ENCODE data around the gene WNT3. TPM values are rescaled to one million over a fixed set of nuclear protein-coding genes. Genes with fewer than 3 reads are reported as not detected.

The WNT3 gene
- total and polyA plus RNA-seq, 4 donors, result 0.74 to 2.9 (median 1.4) TPM

GRCh38 chr17:46764000-46764708 is 54.3 kb downstream of the WNT3 start:
- H3K4me1 ChIP-seq (ENCODE audit: control insufficient read depth in 5 of 5, insufficient read depth in 5 of 5, low read length in 5 of 5), result peaks cover 3 to 15% (median 9%) of the 10 kb centered on the region in 5 donors
- no peak for ATAC-seq (ENCODE audit: insufficient read depth, low FRiP score)
- no peak overlapping the region for H3K4me3 ChIP-seq
- 87 to 89% methylated on average over 12 of the region's 12 CpGs for WGBS, 2 donors
- H3K27me3 ChIP-seq (ENCODE audit: control insufficient read depth in 3 of 3, insufficient read depth in 3 of 3, low read length in 2 of 3), result no peaks in the 10 kb centered on the region
- DNase-seq, result no peak
- TF ChIP-seq CTCF (IDR thresholded peaks at IDR 0.05; ENCODE audit: control extremely low read depth, extremely low read depth), result no peak
- H3K9ac ChIP-seq (ENCODE audit: insufficient read depth in 1 of 2, low read length in 2 of 2), result no peak overlapping the region
- H3K9me3 ChIP-seq (ENCODE audit: control insufficient read depth in 4 of 4, insufficient read depth in 3 of 4, low read length in 3 of 4), result no peaks in the 10 kb centered on the region
- H3K36me3 ChIP-seq (ENCODE audit: control insufficient read depth in 4 of 4, insufficient read depth in 4 of 4, low read length in 4 of 4), result no peaks in the 10 kb centered on the region
- H3K27ac ChIP-seq (ENCODE audit: low read depth in 1 of 2, low read length in 1 of 2), result peak overlapping the region in 1 of 2 donors; percentile 67

- H3K9ac ChIP-seq (ENCODE audit: insufficient read depth in 1 of 2, low read length in 2 of 2), result no peak overlapping the region
- no peaks in the 10 kb centered on the region for H3K36me3 ChIP-seq (ENCODE audit: control insufficient read depth in 4 of 4, insufficient read depth in 4 of 4, low read length in 4 of 4)
- no peaks in the 10 kb centered on the region for H3K27me3 ChIP-seq (ENCODE audit: control insufficient read depth in 3 of 3, insufficient read depth in 3 of 3, low read length in 2 of 3)
- no peak overlapping the region for H3K27ac ChIP-seq (ENCODE audit: low read depth in 1 of 2, low read length in 1 of 2)
- no peak for DNase-seq
- TF ChIP-seq CTCF (IDR thresholded peaks at IDR 0.05; ENCODE audit: control extremely low read depth, extremely low read depth), result no peak
- no peak overlapping the region for H3K4me3 ChIP-seq
- WGBS, 2 donors, result 87% methylated on average over 3 of the region's 3 CpGs
- no peak for ATAC-seq (ENCODE audit: insufficient read depth, low FRiP score)
- H3K9me3 ChIP-seq (ENCODE audit: control insufficient read depth in 4 of 4, insufficient read depth in 3 of 4, low read length in 3 of 4), result no peaks in the 10 kb centered on the region
- H3K4me1 ChIP-seq (ENCODE audit: control insufficient read depth in 5 of 5, insufficient read depth in 5 of 5, low read length in 5 of 5), result peaks cover 3 to 15% (median 9%) of the 10 kb centered on the region in 5 donors
Measured at GRCh38 chr17:46763416-46763815, 55.1 kb downstream of the WNT3 start.

GRCh38 chr17:46759141-46759540 is 59.4 kb downstream of the WNT3 start:
- Histone ChIP-seq H3K36me3 (ENCODE audit: control insufficient read depth in 4 of 4, insufficient read depth in 4 of 4, low read length in 4 of 4) (peaks cover 0 to 18% (median 8%) of the 10 kb centered on the region in 4 donors), H3K4me3 (no peak overlapping the region), H3K27ac (ENCODE audit: low read depth in 1 of 2, low read length in 1 of 2) (no peak overlapping the region), H3K27me3 (ENCODE audit: control insufficient read depth in 3 of 3, insufficient read depth in 3 of 3, low read length in 2 of 3) (no peaks in the 10 kb centered on the region), H3K9ac (ENCODE audit: insufficient read depth in 1 of 2, low read length in 2 of 2) (no peak overlapping the region), H3K9me3 (ENCODE audit: control insufficient read depth in 4 of 4, insufficient read depth in 3 of 4, low read length in 3 of 4) (no peaks in the 10 kb centered on the region), H3K4me1 (ENCODE audit: control insufficient read depth in 5 of 5, insufficient read depth in 5 of 5, low read length in 5 of 5) (no peaks in the 10 kb centered on the region)
- ATAC-seq (ENCODE audit: insufficient read depth, low FRiP score) (no peak), DNase-seq (no peak)
- 93 to 95% methylated on average over 9 of the region's 9 CpGs for WGBS, 2 donors
- no peak for TF ChIP-seq CTCF (IDR thresholded peaks at IDR 0.05; ENCODE audit: control extremely low read depth, extremely low read depth)
